Caki2 (cell line): ENCODE measurements around the gene TRIAP1. TPM values are rescaled to one million over a fixed set of nuclear protein-coding genes. Genes with fewer than 3 reads are reported as not detected.

Experiments used
- DNase-seq: peaks from one replicate; pipeline ENCODE4 v3.0.0-alpha.2; 2015; ENCODE audit warnings: low read depth
- in situ Hi-C: cut with HindIII; loops from 2 replicates; pipeline ENCODE4 v1.10.0; 2016; ENCODE audit warnings: low sequenced_read_pairs, low pct_unique_long_range_greater_than_20kb, mixed read lengths
- total RNA-seq: library from RNA; depleted of rRNA; stranded (reverse); fragments of >200 nt; shearing (Covaris generic); gene quantifications from 2 replicates; pipeline ENCODE4 v1.2.3, GENCODE V29; 2014; ENCODE audit warnings: low replicate concordance; rRNA removed

Gene TRIAP1
- total RNA-seq, 1 experiment from 2014 or later, result 75.7 TPM

DNA sequence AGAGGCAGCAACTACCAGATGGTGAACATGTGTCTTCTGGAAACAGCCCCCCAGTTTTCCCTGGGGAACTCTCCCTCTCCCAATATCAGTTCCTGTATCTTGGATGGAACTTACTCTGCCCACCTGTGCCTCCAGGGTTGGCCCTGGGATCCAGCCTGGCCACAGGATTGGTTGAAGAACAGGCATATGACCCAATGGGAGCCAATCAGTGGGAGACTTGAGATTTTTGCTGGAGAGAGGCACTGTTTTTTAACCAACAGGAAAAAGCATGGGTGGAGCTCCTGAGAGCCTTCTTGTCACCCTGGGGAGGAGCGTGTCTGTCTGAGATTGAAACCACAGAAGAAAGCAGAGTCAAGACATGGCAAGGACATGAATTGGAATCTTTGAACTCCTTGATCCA is 41.9 kb downstream of the TRIAP1 start:
- no peak for DNase-seq
- in situ Hi-C loops, result no loop called here

GRCh38 chr12:120403869-120404268 is 42.3 kb downstream of the TRIAP1 start:
- in situ Hi-C loops, result no loop called here
- no peak for DNase-seq

DNA sequence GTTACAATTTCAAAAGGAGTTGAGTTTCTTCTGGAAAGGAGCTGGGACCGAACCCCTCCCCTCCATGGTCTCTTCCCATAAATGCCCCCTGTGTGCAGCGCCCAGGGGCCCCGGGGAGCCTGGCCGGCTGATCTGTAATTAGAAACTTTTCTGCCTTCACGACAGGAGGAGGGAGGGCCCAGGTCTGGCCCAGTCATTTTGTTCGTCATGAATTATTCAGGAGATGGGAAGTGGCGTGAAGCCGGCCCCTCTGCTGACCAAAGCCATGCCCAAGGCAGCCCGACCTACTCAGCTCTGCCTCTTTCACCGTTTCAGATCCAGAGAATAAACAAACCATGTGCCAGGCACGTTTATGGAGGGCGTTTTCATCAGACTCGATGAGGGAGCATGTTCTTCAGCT is 44.0 kb downstream of the TRIAP1 start:
- in situ Hi-C loops, result no loop called here
- DNase-seq, result no peak

DNA sequence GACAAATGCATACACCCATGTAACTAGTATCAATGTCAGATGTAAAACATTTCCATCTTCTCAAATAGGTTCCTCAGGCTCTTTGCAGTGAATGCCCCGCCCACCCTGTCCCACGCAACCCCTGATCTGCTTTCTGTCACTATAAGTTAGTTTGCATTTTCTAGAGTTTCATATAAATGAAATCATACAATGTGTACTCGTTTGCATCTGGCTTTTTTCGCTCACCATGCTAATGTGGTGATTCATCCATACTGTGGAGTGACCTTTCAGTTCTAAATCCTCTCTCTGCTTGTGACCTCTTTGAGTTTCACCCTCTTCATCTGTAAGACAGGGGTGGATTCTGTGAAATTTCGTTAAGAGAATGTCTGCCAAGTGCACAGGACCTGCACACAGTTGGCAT is 46.7 kb downstream of the TRIAP1 start:
- no peak for DNase-seq
- in situ Hi-C loops, result no loop called here

DNA sequence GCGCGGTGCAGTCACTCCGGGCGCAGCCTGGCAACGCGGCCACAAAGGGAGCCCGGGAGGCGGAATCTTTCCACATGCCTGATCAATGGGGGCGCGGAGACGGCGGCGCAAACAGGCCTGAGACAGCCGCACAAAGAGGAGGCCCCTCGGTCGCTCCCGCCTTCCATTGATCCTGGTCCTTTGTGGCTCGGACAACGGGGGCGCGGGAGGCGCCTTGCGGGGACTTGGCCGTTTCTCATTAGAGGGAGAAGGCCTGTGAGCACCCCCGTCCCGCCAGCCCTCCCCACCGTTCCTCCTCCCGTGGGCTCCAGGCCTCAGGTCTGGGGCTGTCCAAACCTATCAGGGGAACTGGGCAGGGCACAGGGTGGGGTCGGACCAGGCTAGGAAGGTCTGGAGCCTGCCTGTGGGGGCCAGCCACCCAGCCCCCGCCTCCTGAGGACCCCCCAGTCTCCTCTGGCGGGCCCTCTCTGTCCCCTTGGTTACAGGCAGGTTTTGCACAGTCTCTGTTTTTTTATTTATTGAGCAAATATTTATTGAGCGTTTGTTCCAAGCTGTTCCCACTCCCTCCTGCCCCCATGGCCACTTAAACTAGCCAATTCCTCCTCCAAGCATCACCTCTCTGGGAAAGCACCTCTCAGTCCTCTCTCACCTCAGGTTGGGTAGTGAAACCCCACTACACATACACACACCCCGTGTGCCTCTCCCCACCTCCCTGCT is 48.2 kb downstream of the TRIAP1 start:
- DNase-seq, result no peak
- in situ Hi-C loops, result no loop called here

- DNase-seq, result no peak
- in situ Hi-C loops, result no loop called here
Observed at GRCh38 chr12:120394483-120395367, 51.5 kb downstream of the TRIAP1 start.

Other genes with a start within 250 kb of the TRIAP1 start
- 5,858 and 6,047 TPM in 2 replicates for gene RPLP0, start 245.3 kb downstream of the TRIAP1 start, total RNA-seq
- 8.2 and 28.8 TPM in 2 replicates for gene PXN, start 180.7 kb downstream of the TRIAP1 start, total RNA-seq
- gene RNU4-2, start 154.5 kb downstream of the TRIAP1 start, total RNA-seq, result not detected in 2 replicates
- not detected in 2 replicates for gene RNU4-1, start 153.1 kb downstream of the TRIAP1 start, total RNA-seq
- gene SIRT4, start 144.1 kb downstream of the TRIAP1 start, total RNA-seq, result 0.61 TPM in 1 of 2 replicates, not detected in the other
- gene PLA2G1B, start 118.6 kb downstream of the TRIAP1 start, total RNA-seq, result not detected in 2 replicates
- 0.29 TPM in 1 of 2 replicates, not detected in the other for gene MSI1, start 77.2 kb downstream of the TRIAP1 start, total RNA-seq
- gene COX6A1, start 8.3 kb downstream of the TRIAP1 start, total RNA-seq, result 793 and 854 TPM in 2 replicates
- gene GATC, start 60 bp upstream of the TRIAP1 start, total RNA-seq, result 24.9 and 36.8 TPM in 2 replicates
- 336 and 419 TPM in 2 replicates for gene SRSF9, start 23.4 kb upstream of the TRIAP1 start, total RNA-seq
- gene DYNLL1, start 49.7 kb upstream of the TRIAP1 start, total RNA-seq, result 551 and 600 TPM in 2 replicates
- 19.3 and 35.9 TPM in 2 replicates for gene COQ5, start 82.8 kb upstream of the TRIAP1 start, total RNA-seq
- 59.8 and 79.9 TPM in 2 replicates for gene RNF10, start 88.0 kb upstream of the TRIAP1 start, total RNA-seq
- gene POP5, start 135.0 kb upstream of the TRIAP1 start, total RNA-seq, result 68.5 and 78.9 TPM in 2 replicates
- not detected in 2 replicates for gene CABP1, start 194.2 kb upstream of the TRIAP1 start, total RNA-seq
- 73.7 and 80.6 TPM in 2 replicates for gene MLEC, start 240.8 kb upstream of the TRIAP1 start, total RNA-seq